AG04449 (cell line): ENCODE measurements around the gene C22orf39.

Experiments
- CTCF ChIA-PET: fragments of 350-600 bp; formaldehyde crosslinking; extraction: SDS; loops from one replicate; lab custom pipeline; 2021; ENCODE audit warnings: antibody characterized with exemption; lab: Yijun Ruan, JAX
- POLR2A ChIA-PET: fragments of 400-600, 350-600 bp; formaldehyde crosslinking; extraction: SDS; loops from one replicate; lab custom pipeline; 2020; ENCODE audit warnings: antibody characterized with exemption, inconsistent platforms; lab: Yijun Ruan, JAX
- DNase-seq: peaks from one replicate; pipeline ENCODE4 v3.0.0-alpha.2; 2010; ENCODE audit warnings: low read depth, low spot score
- H3K4me3 ChIP-seq: 2 replicates; pipeline ENCODE4 v1.5.1; 2011; ENCODE audit warnings: low read depth, mild to moderate bottlenecking, control low read depth, low read length
- TF ChIP-seq, protein P1 (sequence below): IDR thresholded peaks from one replicate; pipeline ENCODE4 v1.5.1; 2011; ENCODE audit warnings: mild to moderate bottlenecking, moderate library complexity, low read length, control low read depth, inconsistent platforms; ENCODE audit not compliant: insufficient read depth; ENCODE audit errors: missing control alignments

The C22orf39 gene

GRCh38 chr22:19483481-19484244 lies 36.2 kb upstream of the C22orf39 start:
- POLR2A ChIA-PET = no interaction called here
- CTCF ChIA-PET = interaction anchor here (1.3 kb wide), 1 partner anchor 149 kb away, joined by 3 read pairs; no protein-coding TSS in a partner anchor
- no peak overlapping the region for H3K4me3 ChIP-seq
- peak; percentile 67 for DNase-seq
- TF ChIP-seq, protein P1, sequence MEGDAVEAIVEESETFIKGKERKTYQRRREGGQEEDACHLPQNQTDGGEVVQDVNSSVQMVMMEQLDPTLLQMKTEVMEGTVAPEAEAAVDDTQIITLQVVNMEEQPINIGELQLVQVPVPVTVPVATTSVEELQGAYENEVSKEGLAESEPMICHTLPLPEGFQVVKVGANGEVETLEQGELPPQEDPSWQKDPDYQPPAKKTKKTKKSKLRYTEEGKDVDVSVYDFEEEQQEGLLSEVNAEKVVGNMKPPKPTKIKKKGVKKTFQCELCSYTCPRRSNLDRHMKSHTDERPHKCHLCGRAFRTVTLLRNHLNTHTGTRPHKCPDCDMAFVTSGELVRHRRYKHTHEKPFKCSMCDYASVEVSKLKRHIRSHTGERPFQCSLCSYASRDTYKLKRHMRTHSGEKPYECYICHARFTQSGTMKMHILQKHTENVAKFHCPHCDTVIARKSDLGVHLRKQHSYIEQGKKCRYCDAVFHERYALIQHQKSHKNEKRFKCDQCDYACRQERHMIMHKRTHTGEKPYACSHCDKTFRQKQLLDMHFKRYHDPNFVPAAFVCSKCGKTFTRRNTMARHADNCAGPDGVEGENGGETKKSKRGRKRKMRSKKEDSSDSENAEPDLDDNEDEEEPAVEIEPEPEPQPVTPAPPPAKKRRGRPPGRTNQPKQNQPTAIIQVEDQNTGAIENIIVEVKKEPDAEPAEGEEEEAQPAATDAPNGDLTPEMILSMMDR = no peak

DNA sequence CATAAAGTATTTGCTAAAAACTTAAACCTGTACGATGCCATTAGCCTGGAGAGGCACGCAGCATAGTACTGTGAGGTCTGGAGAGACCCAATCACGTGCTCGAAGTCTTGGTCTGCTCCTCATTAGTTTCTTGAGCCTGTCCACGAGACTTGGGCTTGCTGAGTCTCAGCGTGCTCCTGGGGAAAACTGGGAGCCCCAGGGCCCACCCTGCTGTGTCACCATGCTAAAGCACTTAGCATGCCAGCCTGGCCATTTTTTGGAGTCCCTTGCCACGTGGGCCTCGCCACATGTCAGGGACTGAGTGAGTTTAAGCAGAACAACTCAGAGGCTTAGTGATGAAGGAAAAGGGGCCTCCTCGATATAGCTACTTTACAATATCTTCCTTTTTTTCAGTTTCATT lies 34.8 kb upstream of the C22orf39 start:
- ChIA-PET POLR2A (no interaction called here), CTCF (no interaction called here)
- TF ChIP-seq, protein P1 = no peak
- DNase-seq = no peak
- H3K4me3 ChIP-seq = no peak overlapping the region

- POLR2A ChIA-PET = no interaction called here
- TF ChIP-seq, protein P1 = no peak
- no peak for DNase-seq
- CTCF ChIA-PET = no interaction called here
- no peak overlapping the region; the same call in 1 of the 2 replicates for H3K4me3 ChIP-seq
Measured at GRCh38 chr22:19480789-19481188, 33.3 kb upstream of the C22orf39 start.

GRCh38 chr22:19480173-19480568 lies 32.7 kb upstream of the C22orf39 start:
- H3K4me3 ChIP-seq = peak overlapping the region; percentile 82
- DNase-seq = no peak
- POLR2A ChIA-PET = interaction anchor here (0.8 to 1.3 kb wide), 3 partner anchors 41 to 335 kb away, joined by 3 to 6 read pairs (median 4); partner anchors contain the start of genes ESS2, HIRA and MRPL40
- CTCF ChIA-PET = interaction anchor here (1.5 kb wide), 1 partner anchor 16 kb away, joined by 3 read pairs; no protein-coding TSS in a partner anchor
- TF ChIP-seq, protein P1 = no peak

- DNase-seq = peak; percentile 92
- TF ChIP-seq, protein P1 = no peak
- peak within 1 kb of the TSS; percentile 95 for H3K4me3 ChIP-seq
- CTCF ChIA-PET = interaction anchor here (1.2 to 3.2 kb wide), 3 partner anchors 17 to 338 kb away, joined by 3 to 19 read pairs (median 3); no protein-coding TSS in a partner anchor
- POLR2A ChIA-PET = interaction anchor here (0.8 to 1.3 kb wide), 3 partner anchors 42 to 335 kb away, joined by 3 to 6 read pairs (median 4); partner anchors contain the start of genes ESS2, HIRA and MRPL40
Measured at GRCh38 chr22:19479355-19480172, 32.1 kb upstream of the C22orf39 start, which contains the start of gene CDC45. Gene CDC45, plus strand, starts transcription at chr22:19479920. Its CDS starts 49 bp downstream, at chr22:19479969.
